GM13977 (cell line): Measurements from ENCODE around the gene DEPP1.
A peak's percentile ranks its signal among the peaks of the same experiment; 100 is the strongest.

Experiments
- DNase-seq: peaks from one replicate; pipeline ENCODE4 v3.0.0; 2012; ENCODE audit warnings: low spot score
- CTCF ChIP-seq: IDR thresholded peaks from 2 replicates; pipeline ENCODE4 v1.5.1; 2012; ENCODE audit warnings: mild to moderate bottlenecking, control low read depth; ENCODE audit not compliant: insufficient read depth; ENCODE audit errors: extremely low read depth, missing control alignments
- in situ Hi-C: fragments of 300-500 bp; cut with MboI; formaldehyde crosslinking; loops from one replicate; pipeline ENCODE4 v1.12.0; 2022; ENCODE audit warnings: low sequenced_read_pairs, low pct_unique_long_range_greater_than_20kb, mixed read lengths, inconsistent platforms; ENCODE audit not compliant: unreplicated experiment

Gene DEPP1

GRCh38 chr10:44958196-44958897, 20.3 kb downstream of the DEPP1 start:
- peak; percentile 11 for DNase-seq
- in situ Hi-C loops = no loop called here
- TF ChIP-seq CTCF = no peak

DNA sequence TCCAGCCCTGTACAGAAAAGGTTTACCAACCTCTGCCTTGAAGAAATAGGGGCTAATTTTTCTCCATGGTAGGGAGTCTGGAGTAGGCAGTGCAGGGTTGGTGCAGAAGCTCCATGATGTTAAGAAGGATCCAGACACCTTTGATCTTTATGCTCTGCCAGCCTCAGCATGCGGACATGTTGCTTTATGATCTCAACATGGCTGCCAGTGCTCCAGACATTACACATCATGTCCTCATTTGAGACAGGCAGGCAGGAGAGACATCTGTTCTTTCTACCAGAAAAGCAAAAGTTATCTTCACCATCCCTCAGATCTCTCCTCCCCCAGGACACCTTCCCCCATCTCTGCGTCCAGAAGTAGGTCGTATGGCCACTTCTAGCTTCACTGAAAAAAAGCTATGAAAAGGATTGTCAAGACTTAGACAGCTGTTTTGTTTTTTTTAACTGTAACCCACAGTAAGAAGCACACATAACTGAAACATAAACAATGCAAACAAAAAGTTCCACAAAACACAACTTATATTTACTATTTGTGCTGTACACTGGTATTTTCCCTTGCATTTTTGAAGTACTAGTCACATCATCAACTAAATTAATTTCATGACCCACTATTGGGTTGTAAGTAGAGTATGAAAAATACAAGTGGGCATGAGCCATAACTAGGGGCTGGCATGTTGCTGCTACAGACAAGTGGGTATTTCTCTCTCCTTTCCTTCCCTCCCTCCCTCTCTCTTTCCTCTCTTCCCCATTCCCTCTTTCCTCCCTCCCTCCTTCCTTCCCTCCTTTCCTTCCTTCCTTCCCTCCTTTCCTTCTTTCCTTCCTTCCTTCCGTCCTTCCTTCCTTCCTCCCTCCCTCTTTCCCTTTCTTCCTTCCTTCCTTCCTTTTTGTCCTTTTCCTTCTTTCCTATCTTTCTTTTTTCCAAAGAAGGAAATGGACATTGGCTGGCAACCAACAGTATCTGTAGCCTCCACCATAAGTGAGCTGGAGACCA, 21.6 kb downstream of the DEPP1 start:
- DNase-seq = peak; percentile 2
- in situ Hi-C loops = no loop called here
- no peak for TF ChIP-seq CTCF

- DNase-seq = no peak
- in situ Hi-C loops = no loop called here
- no peak for TF ChIP-seq CTCF
Observed at GRCh38 chr10:44956226-44956625, 22.4 kb downstream of the DEPP1 start.

GRCh38 chr10:44955413-44956070, 23.1 kb downstream of the DEPP1 start:
- in situ Hi-C loops = no loop called here
- no peak for TF ChIP-seq CTCF
- no peak for DNase-seq

DNA sequence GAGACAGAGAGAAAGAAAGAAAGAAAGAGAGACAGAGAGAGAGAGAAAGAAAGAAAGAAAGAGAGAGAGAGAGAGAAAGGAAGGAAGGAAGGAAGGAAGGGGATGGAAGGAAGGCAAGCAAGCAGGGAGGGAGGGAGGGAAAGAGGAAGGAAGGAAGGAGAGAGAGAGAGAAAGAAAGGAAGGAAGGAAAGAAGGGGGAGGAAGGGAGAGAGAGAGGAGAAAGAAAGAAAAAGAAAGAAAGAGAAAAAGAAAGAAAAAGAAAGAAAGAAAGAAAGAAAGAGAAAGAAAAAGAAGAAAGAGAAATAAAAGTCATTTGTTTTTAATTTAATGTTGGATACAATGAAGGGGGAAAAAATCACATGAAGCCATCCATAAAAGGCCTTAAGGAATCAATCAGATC, 23.6 kb downstream of the DEPP1 start:
- in situ Hi-C loops = no loop called here

More for the DNA sequence above, 23.6 kb downstream of the DEPP1 start:
- no peak for TF ChIP-seq CTCF
- no peak for DNase-seq
